Duodenal mucosa (tissue), 2 donors: ENCODE data around the gene TMEM132C.

Experiments
- H3K27ac ChIP-seq: one replicate; pipeline ENCODE4 v1.7.0; 2013; ENCODE audit warnings: low read depth, low read length
- H3K27me3 ChIP-seq, 2 donors: one replicate each; pipeline ENCODE4 v1.7.0; 2013; ENCODE audit warnings: low read length in 2 of 2, control low read depth in 1 of 2; ENCODE audit not compliant: insufficient read depth in 2 of 2, control insufficient read depth in 1 of 2
- H3K36me3 ChIP-seq, 2 donors: one replicate each; pipeline ENCODE4 v1.7.0; 2013; ENCODE audit warnings: low read length in 2 of 2, control low read depth in 1 of 2; ENCODE audit not compliant: insufficient read depth in 2 of 2, control insufficient read depth in 1 of 2
- H3K4me1 ChIP-seq, 2 donors: one replicate each; pipeline ENCODE4 v1.7.0; 2013; ENCODE audit warnings: low read length in 2 of 2, control low read depth in 1 of 2; ENCODE audit not compliant: insufficient read depth in 2 of 2, control insufficient read depth in 1 of 2
- H3K4me3 ChIP-seq, 2 donors: one replicate each; pipeline ENCODE4 v1.7.0; 2013; ENCODE audit warnings: low read length in 2 of 2, low read depth in 1 of 2
- H3K9ac ChIP-seq, 2 donors: one replicate each; pipeline ENCODE4 v1.7.0; 2013; ENCODE audit warnings: low read length in 2 of 2, low read depth in 1 of 2
- H3K9me3 ChIP-seq, 2 donors: one replicate each; pipeline ENCODE4 v1.7.0; 2013; ENCODE audit warnings: low read length in 2 of 2, control low read depth in 1 of 2; ENCODE audit not compliant: control insufficient read depth in 1 of 2

TMEM132C gene

GRCh38 chr12:128727999-128728398 lies 461.0 kb downstream of the TMEM132C start:
- H3K27me3 ChIP-seq: no peaks in the 10 kb centered on the region
- no peaks in the 10 kb centered on the region for H3K36me3 ChIP-seq
- no peaks in the 10 kb centered on the region for H3K9me3 ChIP-seq
- peak overlapping the region in 1 of 2 donors; percentile 16 for H3K4me3 ChIP-seq
- H3K9ac ChIP-seq: no peak overlapping the region
- H3K4me1 ChIP-seq: peaks cover 17 to 22% of the 10 kb centered on the region in 2 donors
- H3K27ac ChIP-seq: peak overlapping the region; percentile 33

DNA sequence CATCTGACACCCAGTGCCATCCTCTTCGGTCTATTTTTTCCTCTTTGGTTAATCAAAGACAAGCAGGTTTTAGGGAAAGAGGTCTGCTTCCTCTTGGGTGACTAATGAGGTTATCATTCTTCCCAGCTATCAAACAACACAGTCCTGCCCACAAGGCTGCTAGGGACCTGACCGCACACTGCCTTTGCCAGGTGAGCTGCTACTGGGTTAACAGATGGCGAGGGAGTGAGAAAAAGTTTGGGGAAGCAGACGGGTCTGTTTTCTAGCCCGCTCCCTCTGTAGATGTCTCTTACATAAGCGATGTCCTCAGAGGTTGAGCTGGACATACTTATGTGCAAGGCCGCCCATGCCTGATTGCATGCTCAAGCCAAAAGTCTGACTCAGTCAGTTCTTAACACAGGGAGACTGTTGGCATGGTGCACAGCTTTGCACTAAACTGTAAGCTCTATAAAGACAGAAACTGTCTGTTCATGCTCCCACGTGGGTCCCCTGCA lies 462.7 kb downstream of the TMEM132C start:
- H3K36me3 ChIP-seq: no peaks in the 10 kb centered on the region
- H3K27me3 ChIP-seq: no peaks in the 10 kb centered on the region
- H3K4me1 ChIP-seq: peaks cover 17 to 22% of the 10 kb centered on the region in 2 donors
- no peaks in the 10 kb centered on the region for H3K9me3 ChIP-seq
- H3K4me3 ChIP-seq: no peak overlapping the region
- H3K27ac ChIP-seq: no peak overlapping the region
- H3K9ac ChIP-seq: no peak overlapping the region

- peaks cover 3 to 7% of the 10 kb centered on the region in 2 donors for H3K4me1 ChIP-seq
These were observed 467.4 kb downstream of the TMEM132C start for GRCh38 chr12:128734371-128734770.

DNA sequence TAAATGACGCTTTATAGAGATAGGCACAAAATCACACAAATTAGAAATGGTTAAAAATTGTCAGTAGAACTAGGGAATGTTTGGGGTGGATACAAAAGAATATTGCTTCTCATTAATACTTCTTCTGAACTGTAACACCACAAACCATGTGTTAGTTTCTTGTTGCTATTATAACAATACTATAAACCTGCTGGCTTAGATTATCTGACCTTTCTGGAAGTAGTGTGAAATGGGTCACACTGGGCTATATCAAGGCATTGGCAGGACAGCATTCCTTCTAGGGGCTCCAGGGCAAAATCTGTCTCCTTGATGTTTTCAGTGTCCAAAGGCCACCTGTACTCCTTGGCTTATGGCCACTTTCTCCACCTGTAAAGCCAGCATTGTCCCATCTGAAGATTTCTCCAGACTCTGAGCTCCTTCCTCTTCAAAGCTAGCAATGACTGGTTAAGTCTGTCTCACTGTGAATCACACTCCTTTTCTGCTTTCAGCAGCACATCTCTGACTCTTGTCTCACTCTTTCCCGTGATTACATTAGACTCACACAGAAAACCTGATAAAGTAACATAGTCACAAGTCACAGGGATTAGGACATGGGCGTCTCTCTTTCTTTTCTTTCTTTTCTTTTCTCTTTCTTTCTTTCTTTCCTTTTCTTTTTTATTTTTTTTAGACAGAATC lies 470.5 kb downstream of the TMEM132C start:
- Histone ChIP-seq H3K9me3 (no peaks in the 10 kb centered on the region), H3K9ac (no peak overlapping the region), H3K4me1 (no peaks in the 10 kb centered on the region), H3K27ac (no peak overlapping the region), H3K36me3 (no peaks in the 10 kb centered on the region), H3K27me3 (no peaks in the 10 kb centered on the region), H3K4me3 (no peak overlapping the region)

More at GRCh38 chr12:128734371-128734770, 467.4 kb downstream of the TMEM132C start:
- H3K36me3 ChIP-seq: no peaks in the 10 kb centered on the region
- H3K9ac ChIP-seq: no peak overlapping the region
- H3K27ac ChIP-seq: no peak overlapping the region
- H3K9me3 ChIP-seq: no peaks in the 10 kb centered on the region
- no peak overlapping the region for H3K4me3 ChIP-seq
- no peaks in the 10 kb centered on the region for H3K27me3 ChIP-seq

- H3K4me3 ChIP-seq: no peak overlapping the region
- no peak overlapping the region for H3K27ac ChIP-seq
- no peak overlapping the region for H3K9ac ChIP-seq
- H3K36me3 ChIP-seq: no peaks in the 10 kb centered on the region
- H3K27me3 ChIP-seq: no peaks in the 10 kb centered on the region
- no peaks in the 10 kb centered on the region for H3K4me1 ChIP-seq
- no peaks in the 10 kb centered on the region for H3K9me3 ChIP-seq
These were observed 476.9 kb downstream of the TMEM132C start for GRCh38 chr12:128743916-128744315.

DNA sequence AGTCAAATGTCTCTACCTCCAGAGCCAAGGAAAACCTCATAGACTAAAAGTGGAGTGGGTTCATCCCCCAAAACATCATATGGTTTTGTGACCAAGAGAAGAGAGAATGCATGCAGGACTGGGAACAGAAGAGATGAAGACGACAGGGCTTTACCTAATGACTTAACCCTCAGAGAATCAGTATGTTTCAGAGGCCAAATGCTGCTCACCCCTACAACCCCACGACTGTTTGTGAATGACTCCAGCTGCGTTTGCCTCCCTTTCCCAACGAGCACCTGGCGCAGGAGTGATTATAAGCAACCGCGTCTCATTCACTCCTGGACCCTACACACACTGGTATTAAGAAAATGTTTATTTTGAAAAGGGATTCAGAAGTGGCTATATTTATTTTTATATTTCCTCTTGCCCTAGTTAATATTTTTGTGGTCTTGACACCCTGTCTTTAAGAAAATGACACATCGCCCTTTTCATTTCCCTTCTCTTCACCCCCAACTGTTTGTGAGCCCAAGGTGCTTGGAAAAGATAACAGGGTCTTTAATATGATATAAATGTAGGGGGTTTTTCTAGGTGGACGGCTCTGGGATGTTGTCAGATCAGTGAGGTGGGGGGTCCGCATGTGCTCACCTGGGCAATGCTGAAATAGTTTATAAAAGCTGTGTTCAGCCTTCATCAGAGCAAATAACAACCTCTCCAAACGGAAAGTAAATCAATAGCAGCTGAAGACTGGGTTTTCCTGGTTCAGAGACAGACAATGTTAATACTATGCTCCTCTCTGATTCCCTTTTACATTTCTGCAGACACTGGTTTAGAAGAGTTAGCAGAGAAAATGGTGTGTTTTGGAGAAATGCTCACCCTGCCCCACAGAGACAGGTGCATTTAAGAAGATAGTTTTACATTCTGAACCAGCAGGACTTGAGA lies 479.1 kb downstream of the TMEM132C start:
- H3K27me3 ChIP-seq: no peaks in the 10 kb centered on the region
- H3K9me3 ChIP-seq: no peaks in the 10 kb centered on the region
- no peak overlapping the region for H3K27ac ChIP-seq
- no peaks in the 10 kb centered on the region for H3K36me3 ChIP-seq
- no peaks in the 10 kb centered on the region for H3K4me1 ChIP-seq
- no peak overlapping the region for H3K4me3 ChIP-seq
- no peak overlapping the region for H3K9ac ChIP-seq

- Histone ChIP-seq H3K9ac (no peak overlapping the region), H3K36me3 (no peaks in the 10 kb centered on the region), H3K4me1 (no peaks in the 10 kb centered on the region), H3K27ac (no peak overlapping the region), H3K4me3 (no peak overlapping the region), H3K27me3 (no peaks in the 10 kb centered on the region), H3K9me3 (no peaks in the 10 kb centered on the region)
These were observed 480.5 kb downstream of the TMEM132C start for GRCh38 chr12:128747441-128747840.

DNA sequence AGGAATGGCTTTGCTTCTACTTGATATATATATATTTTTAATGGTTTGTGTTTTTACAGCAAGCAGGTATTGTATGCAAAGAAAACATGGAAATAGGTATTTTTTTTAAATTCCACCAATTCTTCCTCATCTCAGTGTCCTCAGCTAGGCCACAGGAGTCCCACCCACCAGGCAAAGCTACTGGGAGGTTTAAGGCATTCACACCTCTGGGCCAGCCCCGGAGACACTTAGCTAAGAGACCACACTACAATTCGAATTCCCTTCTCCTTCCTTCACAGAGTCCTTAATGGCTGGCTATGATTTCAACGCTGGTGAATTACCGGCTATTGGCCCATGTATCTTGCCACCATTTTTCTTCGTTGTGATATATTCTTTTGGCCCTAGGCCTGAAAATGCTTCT lies 485.4 kb downstream of the TMEM132C start:
- no peaks in the 10 kb centered on the region for H3K27me3 ChIP-seq
- H3K9ac ChIP-seq: no peak overlapping the region

DNA sequence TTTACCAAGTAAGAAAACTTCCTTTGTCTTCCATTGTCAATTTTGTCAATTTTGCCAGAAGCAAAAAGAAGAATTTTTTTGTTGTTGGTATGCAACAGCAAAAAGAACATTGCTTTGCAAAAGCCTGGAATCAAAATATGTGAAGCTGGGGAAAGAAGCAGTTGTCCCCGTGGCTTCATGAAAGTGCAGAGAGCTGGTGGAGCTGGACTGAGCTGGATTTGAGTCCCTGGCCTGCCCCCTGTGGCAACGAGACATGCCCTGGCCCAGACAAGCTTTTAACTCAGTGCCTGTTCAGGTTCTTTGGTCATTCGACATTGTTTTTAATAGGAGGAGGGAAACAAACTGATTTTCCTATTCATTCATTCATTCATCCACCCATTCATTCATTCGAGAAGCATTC lies 486.5 kb downstream of the TMEM132C start:
- peaks cover 0 to 2% of the 10 kb centered on the region in 2 donors for H3K27me3 ChIP-seq
- H3K4me3 ChIP-seq: no peak overlapping the region
- no peak overlapping the region for H3K27ac ChIP-seq
- H3K4me1 ChIP-seq: no peaks in the 10 kb centered on the region
- no peak overlapping the region for H3K9ac ChIP-seq
- no peaks in the 10 kb centered on the region for H3K9me3 ChIP-seq
- no peaks in the 10 kb centered on the region for H3K36me3 ChIP-seq

More for the DNA sequence above, 485.4 kb downstream of the TMEM132C start:
- Histone ChIP-seq H3K9me3 (no peaks in the 10 kb centered on the region), H3K27ac (no peak overlapping the region), H3K36me3 (no peaks in the 10 kb centered on the region), H3K4me1 (no peaks in the 10 kb centered on the region), H3K4me3 (no peak overlapping the region)

DNA sequence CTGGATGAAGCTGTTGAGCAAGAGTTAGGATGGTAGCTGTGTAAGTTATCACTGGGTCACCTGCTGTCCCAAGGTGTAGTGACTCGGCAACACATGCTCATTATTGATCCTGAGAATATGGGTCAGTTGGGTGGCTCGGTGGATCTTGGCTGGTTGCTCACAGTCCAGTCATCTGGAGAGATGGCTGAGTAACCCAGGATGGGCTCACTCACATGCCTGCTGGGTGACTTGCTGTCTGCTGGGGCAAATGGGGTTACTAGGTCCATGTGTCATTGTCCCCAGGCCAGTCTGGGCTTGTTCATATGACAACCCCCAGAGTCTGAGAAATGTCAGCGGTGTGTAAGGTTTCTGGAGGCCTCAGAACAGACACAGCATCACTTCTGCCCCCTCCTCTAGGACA lies 487.3 kb downstream of the TMEM132C start:
- no peak overlapping the region for H3K27ac ChIP-seq
- no peaks in the 10 kb centered on the region for H3K36me3 ChIP-seq
- H3K4me3 ChIP-seq: no peak overlapping the region
- no peaks in the 10 kb centered on the region for H3K9me3 ChIP-seq
- no peaks in the 10 kb centered on the region for H3K4me1 ChIP-seq
- H3K27me3 ChIP-seq: peaks cover 0 to 2% of the 10 kb centered on the region in 2 donors
- no peak overlapping the region for H3K9ac ChIP-seq
